C1 segment of cervical spinal cord (tissue), 14 donors: Measurements from ENCODE around the gene MRPL28.

ENCODE experiments used
- DNase-seq, 14 donors: peaks; one replicate each; lab custom pipeline; 2025; lab: John Stamatoyannopoulos, UW

Gene MRPL28

GRCh38 chr16:317583-317982 is 52.8 kb downstream of the MRPL28 start:
- no peak for DNase-seq
